CD4-positive, alpha-beta T cell treated with Interleukin-10 for 1 hour (primary cell): ENCODE results near the gene SLC2A4RG.

ENCODE experiments used
- DNase-seq: peaks from one replicate; pipeline ENCODE4 v3.0.0-alpha.2; 2020

Gene SLC2A4RG

GRCh38 chr20:63741676-63742380, 2.3 kb downstream of the SLC2A4RG start:
- no peak for DNase-seq

- DNase-seq = no peak
Observed at GRCh38 chr20:63742381-63743024, 2.9 kb downstream of the SLC2A4RG start.

GRCh38 chr20:63743210-63743970, 3.8 kb downstream of the SLC2A4RG start:
- no peak for DNase-seq

- no peak for DNase-seq
Observed at GRCh38 chr20:63744158-63744557, 4.6 kb downstream of the SLC2A4RG start.

GRCh38 chr20:63744574-63745423, 5.2 kb downstream of the SLC2A4RG start:
- no peak for DNase-seq

- DNase-seq = no peak
Observed at GRCh38 chr20:63745424-63745805, 5.8 kb downstream of the SLC2A4RG start.

- no peak for DNase-seq
Observed at GRCh38 chr20:63745961-63746731, 6.6 kb downstream of the SLC2A4RG start.

- no peak for DNase-seq
Observed at GRCh38 chr20:63746751-63747315, 7.3 kb downstream of the SLC2A4RG start.

GRCh38 chr20:63747622-63748069, 8.1 kb downstream of the SLC2A4RG start:
- no peak for DNase-seq

GRCh38 chr20:63748070-63748933, 8.7 kb downstream of the SLC2A4RG start:
- no peak for DNase-seq

GRCh38 chr20:63748934-63749270, 9.3 kb downstream of the SLC2A4RG start:
- DNase-seq = no peak

GRCh38 chr20:63749597-63750508, 10.3 kb downstream of the SLC2A4RG start:
- no peak for DNase-seq

GRCh38 chr20:63750807-63751470, 11.4 kb downstream of the SLC2A4RG start:
- DNase-seq = peak; percentile 66

- DNase-seq = peak; percentile 35
Observed at GRCh38 chr20:63751471-63752271, 12.1 kb downstream of the SLC2A4RG start.

GRCh38 chr20:63752411-63753101, 13.0 kb downstream of the SLC2A4RG start:
- no peak for DNase-seq

- DNase-seq = no peak
Observed at GRCh38 chr20:63753381-63753780, 13.8 kb downstream of the SLC2A4RG start.

- DNase-seq = no peak
Observed at GRCh38 chr20:63754008-63754407, 14.4 kb downstream of the SLC2A4RG start.
